ENCODE measurements around the gene LGI2.
A peak's percentile ranks its signal among the peaks of the same experiment; 100 is the strongest.

LGI2 gene

GRCh38 chr4:24999392-25000089, 31.2 kb downstream of the LGI2 start:
- DNase-seq (ENCODE audit: low read depth in 2 of 3, low spot score in 2 of 3) = no peak

- DNase-seq (ENCODE audit: low read depth in 2 of 3, low spot score in 2 of 3) = no peak
Measured at GRCh38 chr4:24995346-24995919, 35.3 kb downstream of the LGI2 start.

DNA sequence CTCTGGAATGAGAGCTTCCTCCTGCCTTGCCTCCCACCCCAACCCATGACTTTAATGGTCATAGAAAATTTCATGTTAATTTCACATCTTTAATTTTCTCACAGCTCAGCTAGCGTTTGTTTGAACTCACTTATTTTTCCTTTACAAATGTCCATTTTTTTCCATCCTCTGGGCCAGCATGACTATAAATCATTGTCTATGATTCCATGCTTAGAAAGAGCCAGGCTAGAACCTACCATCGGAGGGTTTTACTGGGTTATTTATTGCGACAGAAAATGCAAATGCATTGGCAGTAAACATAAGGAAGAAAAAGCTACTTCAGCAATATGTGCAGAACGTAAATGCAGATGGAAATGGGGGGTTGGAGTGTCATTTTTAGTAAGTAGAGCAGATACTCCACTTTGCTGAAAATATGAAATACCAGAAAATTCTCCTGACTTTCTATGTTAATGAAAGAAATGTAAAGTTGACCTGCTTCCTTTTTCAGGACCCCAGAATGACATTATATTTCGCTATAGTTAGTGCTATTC, 37.1 kb downstream of the LGI2 start:
- no peak for DNase-seq (ENCODE audit: low read depth in 2 of 3, low spot score in 2 of 3)

GRCh38 chr4:24992968-24993367, 37.8 kb downstream of the LGI2 start:
- DNase-seq (ENCODE audit: low read depth in 2 of 3, low spot score in 2 of 3) = no peak

DNA sequence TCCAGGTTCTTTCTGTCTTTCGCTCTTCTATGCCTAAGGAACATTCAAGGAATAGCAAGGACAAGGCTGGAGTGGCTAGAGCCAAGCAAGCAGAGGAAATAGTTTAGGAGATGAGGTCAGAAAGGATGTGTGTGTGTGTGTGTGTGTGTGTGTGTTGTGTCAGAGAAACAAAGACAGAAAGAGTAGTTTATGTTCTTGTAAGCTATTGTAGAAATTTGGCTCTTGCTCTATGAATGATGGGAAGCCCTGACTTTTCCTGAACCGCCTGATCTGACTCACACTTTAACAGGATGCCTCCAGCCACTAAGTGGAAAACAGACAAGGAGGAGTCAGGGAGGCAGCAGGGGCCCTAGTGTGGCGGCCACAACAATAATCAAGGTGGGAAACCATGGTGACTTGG, 39.7 kb downstream of the LGI2 start:
- no peak for DNase-seq (ENCODE audit: low read depth in 2 of 3, low spot score in 2 of 3)

- DNase-seq (ENCODE audit: low read depth in 2 of 3, low spot score in 2 of 3) = no peak
Measured at GRCh38 chr4:24989327-24989726, 41.4 kb downstream of the LGI2 start.

GRCh38 chr4:24988776-24989175, 42.0 kb downstream of the LGI2 start:
- DNase-seq (ENCODE audit: low read depth in 2 of 3, low spot score in 2 of 3) = no peak

- DNase-seq (ENCODE audit: low read depth in 2 of 3, low spot score in 2 of 3) = no peak
Measured at GRCh38 chr4:24984602-24985532, 45.9 kb downstream of the LGI2 start.

DNA sequence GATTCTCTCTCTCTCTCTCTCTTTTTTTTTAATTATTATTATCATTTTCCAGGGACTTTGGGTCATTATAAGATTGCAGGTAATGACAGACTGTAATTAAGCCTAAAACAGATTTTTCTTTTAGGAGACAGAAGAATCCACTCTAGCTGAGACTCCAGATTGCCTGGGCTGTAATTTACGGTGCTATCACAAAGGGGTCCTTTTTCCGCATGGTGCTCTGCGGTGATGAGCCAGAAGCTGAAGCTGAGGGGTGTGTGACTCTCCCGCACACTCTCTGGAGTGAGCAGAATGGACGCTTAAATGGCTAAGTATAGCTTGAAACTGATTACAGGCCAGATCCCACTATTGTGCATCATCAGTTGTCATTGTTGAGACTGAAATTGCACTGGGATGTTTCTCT, 50.0 kb downstream of the LGI2 start:
- DNase-seq (ENCODE audit: low read depth in 2 of 3, low spot score in 2 of 3) = no peak

- peak in 1 of 3 experiments; percentile 20 for DNase-seq (ENCODE audit: low read depth in 2 of 3, low spot score in 2 of 3)
Measured at GRCh38 chr4:24980064-24980690, 50.6 kb downstream of the LGI2 start.

- DNase-seq (ENCODE audit: low read depth in 2 of 3, low spot score in 2 of 3) = no peak
Measured at GRCh38 chr4:24979554-24979953, 51.2 kb downstream of the LGI2 start.

- no peak for DNase-seq (ENCODE audit: low read depth in 2 of 3, low spot score in 2 of 3)
Measured at GRCh38 chr4:24978291-24979075, 52.3 kb downstream of the LGI2 start.

DNA sequence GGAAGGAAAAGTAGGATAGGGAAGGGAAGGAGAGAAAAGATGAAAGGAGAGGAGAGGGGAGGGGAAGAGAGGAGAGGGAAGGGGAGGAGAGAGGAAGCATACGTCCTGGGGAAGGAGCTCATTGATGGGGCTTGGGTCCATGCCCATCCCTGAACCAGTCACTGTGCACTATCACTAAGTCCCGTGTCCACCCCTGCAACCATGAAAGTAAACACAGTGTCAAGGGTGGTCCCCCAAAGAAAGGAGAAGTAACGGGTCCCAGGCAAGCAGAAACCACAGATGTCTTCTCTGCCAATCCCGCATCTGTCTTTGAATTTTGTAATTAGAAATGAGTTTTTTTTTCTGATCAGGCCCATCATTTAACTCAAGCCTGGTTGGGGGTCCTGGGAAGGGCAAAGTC, 55.2 kb downstream of the LGI2 start:
- no peak for DNase-seq (ENCODE audit: low read depth in 2 of 3, low spot score in 2 of 3)

DNA sequence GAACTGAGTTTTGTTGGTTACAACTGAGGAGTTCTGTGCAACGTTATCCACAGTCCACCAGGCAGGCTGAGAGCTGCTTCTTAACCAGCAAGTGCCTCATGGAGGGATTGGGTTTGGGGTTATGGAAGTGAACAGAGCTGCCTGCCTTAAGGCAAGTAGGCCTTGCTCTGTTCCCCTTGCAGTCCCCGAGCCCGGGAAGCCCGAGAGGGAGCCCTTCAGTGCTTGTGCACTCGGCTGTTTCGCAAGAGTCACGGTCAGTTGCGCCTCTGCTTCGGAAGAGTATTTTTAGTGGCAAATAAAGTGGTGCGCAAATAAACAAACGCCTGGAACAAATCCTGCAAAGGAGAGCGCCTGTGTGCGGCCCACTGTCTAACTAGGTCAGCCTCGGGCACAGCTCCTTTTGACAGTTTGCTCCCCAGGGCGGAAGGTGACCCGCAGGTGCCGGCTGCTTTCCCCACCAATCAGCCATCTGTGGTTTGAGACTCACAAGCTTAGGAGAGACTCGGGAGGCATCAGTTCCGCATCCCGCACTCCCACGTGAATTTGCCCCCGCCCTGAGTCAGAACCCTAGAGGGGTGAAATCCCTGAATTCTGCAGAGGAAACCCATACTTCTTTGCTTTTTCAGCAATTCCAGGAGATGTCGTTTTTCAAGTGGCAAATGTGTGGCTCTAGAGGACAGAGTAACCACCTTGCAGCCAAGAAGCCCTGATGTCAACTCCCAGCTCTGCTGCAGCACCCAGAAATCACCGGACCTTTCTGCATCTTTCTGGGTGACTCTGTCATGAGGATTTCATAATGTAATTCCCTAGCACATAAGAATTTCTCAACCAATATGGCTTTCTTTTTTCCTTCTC, 56.8 kb downstream of the LGI2 start:
- DNase-seq (ENCODE audit: low read depth in 2 of 3, low spot score in 2 of 3) = no peak

GRCh38 chr4:24973404-24973746, 57.4 kb downstream of the LGI2 start:
- no peak for DNase-seq (ENCODE audit: low read depth in 2 of 3, low spot score in 2 of 3)

DNA sequence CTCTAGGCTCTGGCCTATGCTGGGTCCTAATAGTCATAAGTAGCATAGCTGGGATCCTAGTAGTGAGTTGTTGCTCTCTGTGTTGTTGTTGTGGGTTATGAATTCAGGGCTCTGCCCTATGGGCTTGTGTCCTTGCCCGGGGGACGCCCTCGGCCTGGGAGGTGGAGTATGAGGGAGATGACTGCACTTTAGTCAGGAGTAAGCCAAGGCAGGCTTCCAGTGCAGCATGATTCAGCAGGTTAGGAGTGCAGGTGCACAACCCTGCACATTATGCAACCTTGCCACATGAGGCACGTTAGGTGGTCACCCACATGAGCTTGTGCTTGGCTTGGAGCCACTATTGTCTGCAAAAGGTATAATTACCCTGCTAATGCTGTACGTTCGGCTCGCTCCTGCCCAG, 59.6 kb downstream of the LGI2 start:
- DNase-seq (ENCODE audit: low read depth in 2 of 3, low spot score in 2 of 3) = no peak

GRCh38 chr4:24970635-24971034, 60.1 kb downstream of the LGI2 start:
- no peak for DNase-seq (ENCODE audit: low read depth in 2 of 3, low spot score in 2 of 3)

GRCh38 chr4:24970191-24970590, 60.6 kb downstream of the LGI2 start:
- DNase-seq (ENCODE audit: low read depth in 2 of 3, low spot score in 2 of 3) = no peak

DNA sequence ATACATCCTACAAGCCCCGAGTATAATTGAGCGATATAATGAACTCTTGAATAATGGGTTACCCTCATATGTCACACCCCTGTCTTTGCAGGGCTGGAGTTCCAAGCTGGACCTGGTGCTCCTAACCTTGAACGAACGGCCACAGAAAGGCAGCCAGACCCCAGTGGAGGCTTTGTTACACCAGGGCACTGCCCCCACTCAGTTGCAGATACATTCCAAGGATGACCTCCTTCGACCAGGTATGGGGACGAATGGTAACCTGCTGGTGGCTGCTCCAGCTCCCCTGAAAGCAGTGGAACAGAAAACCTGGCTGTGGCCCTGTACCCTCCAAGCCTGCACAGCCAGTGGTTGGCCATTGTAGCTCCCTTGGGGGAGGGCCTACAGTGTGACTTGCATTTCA, 61.3 kb downstream of the LGI2 start:
- DNase-seq (ENCODE audit: low read depth in 2 of 3, low spot score in 2 of 3) = no peak

DNA sequence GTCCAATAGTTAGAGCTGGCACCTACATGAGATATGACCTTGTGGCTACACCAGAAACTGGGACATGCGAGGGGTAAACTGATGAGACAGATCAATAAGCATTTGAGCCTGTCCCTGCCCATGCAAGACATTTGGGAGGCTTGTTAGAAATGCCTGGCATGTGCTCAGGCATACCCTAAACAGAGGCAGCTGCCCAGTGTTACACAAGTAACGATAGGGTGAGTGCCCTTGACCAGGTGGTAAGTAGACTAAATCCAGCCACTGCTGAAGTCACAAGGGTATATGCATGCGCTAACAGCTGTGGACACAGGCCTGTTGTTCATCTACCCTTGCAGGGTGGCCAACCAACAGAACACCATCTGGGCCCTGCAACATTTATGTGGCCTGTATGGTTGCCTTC, 61.8 kb downstream of the LGI2 start:
- DNase-seq (ENCODE audit: low read depth in 2 of 3, low spot score in 2 of 3) = no peak

Data from activated CD8-positive, alpha-beta memory T cell treated with anti-CD3 and anti-CD28 coated beads for 48 hours (primary cell).